Measurements from ENCODE around the gene ATP11A.

GRCh38 chr13:112923962-112924361, 234.1 kb downstream of the ATP11A start:
- no peak for TF ChIP-seq EZH2 (IDR thresholded peaks at IDR 0.05)
- no peak for TF ChIP-seq POLR2AphosphoS5 (IDR thresholded peaks at IDR 0.05; ENCODE audit: borderline replicate concordance, low read depth, low read length)
